NCI-H2107 (cell line): ENCODE data around the gene FBXL19.

Source experiments
- DNase-seq: peaks from one replicate; lab custom pipeline; 2025; lab: John Stamatoyannopoulos, UW

Gene FBXL19

DNA sequence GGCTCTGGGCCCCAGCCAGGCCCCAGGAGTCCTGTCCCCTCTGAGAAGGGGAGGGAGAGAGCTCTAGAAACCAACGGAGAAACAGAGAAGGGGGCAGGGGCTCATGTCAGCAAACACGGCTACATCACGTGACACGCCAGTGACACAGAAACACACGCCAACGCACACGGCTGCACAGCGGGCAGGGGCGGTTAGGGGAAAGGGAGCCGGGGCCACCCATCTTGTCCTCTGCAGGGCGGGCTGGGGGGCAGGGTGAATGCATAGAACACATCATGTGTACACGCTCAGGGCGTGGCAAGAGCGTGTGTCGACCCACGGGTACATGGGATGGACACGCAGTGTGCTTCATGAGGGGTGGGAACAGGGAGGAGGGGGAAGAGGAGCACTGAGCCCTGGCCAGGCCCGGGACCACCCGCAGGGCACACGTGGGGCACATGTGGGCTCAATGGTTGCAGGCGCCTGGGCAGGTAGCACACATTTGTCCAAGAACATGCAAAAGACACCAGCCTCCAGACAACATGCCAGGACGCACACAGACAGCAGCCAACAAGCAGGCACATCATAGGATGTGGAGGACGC lies 66.2 kb downstream of the FBXL19 start:
- DNase-seq: no peak

DNA sequence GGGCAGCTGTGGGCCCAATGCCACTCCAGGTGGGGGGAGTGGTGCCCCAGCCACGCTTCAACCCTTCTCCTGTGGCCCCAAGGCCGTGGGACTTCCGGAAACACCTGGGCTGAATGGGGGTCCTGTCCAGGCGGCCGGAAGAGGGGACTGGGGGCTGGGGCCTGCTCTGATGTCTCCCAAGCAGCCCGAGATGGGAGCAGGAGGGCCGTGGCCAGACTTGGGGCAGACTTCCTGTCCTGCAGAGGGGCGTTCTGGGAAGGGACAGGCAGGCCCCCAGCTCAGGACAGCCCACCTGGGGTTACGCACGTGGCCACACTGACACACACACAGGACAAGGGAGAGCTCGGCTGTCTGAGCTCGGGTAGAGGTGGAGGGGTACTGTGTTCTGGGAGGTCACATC lies 66.7 kb downstream of the FBXL19 start:
- no peak for DNase-seq

DNA sequence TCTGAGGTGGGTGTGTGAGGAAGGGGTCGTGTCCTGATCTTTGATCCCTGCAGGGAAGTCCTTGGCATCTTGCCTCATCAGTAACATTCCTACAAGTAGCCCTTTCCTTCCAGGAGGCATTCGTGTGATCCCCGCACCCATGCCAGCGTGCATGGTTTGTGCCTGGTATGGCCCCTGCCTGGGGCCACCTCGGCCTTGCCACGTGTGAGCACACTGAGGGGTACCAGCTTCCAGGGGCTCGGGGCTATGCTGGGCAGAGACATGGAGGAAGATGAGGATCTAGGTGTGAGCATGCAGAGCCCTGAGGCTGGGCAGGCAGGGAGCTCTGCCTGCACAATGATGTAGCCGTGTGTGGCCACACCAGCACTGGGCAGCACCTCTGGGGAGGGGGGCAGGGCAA lies 67.7 kb downstream of the FBXL19 start:
- no peak for DNase-seq

DNA sequence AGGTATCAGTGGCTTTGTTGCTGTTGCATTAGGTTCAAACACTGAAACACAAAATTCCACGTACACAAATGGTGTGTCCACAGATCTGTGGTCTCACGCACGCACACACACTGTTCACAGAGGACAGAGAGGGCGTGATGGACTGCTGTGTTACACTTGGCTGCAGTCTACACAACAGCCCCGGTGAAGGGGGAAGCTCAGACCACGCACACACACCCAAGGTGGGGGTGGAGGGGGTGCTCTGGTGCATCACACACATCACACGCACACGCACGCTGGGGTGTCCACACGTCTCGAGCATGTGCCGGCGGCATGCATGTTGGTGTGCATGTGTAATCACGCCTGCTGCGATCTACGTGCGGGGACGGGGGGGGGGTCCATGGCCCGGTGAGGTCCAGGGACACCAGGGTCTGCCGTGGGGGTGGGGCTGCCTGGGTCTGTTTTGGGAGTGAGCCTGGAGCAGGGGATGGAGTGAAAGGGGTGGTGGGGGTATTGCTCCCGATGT lies 69.0 kb downstream of the FBXL19 start:
- no peak for DNase-seq

DNA sequence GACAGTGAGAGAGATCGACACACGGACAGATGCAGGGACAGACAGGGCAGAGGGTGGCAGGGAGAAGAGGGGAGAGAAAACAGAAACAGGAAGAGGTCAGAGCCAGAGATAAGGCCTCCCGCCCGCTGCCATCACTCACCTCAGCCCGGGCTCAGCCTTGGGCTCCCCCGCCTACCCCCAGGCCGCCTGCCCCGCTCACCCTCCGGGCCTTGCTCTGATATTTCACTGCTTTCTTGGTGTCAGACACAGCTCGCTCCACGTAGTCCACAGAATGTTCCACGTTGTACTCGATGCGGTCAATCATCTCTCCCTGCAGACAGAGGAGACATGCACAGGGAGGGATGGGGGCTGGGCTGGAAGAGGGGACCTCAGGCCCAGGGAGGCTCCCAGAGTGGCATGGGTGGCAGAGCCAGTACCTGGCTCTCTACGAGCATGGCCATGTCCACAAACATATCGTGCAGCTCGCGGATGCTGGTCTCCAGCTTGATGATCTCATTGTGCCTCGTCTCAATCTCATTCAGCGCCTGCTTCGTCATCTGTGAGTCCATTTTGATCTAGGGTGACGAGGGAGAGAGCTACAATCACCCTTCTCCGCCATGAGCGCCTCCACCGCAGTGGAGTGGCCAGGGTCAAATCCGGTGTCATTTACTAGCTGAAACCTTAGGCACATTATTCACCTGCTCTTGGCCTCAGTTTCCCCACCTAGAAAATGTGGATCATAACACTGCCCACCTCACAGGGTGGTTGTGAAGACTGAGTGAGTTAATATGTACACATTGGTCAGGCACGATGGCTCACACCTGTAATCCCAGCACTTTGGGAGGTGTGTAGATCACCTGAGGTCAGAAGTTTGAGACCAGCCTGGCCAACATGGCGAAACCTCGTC lies 69.8 kb downstream of the FBXL19 start:
- no peak for DNase-seq

DNA sequence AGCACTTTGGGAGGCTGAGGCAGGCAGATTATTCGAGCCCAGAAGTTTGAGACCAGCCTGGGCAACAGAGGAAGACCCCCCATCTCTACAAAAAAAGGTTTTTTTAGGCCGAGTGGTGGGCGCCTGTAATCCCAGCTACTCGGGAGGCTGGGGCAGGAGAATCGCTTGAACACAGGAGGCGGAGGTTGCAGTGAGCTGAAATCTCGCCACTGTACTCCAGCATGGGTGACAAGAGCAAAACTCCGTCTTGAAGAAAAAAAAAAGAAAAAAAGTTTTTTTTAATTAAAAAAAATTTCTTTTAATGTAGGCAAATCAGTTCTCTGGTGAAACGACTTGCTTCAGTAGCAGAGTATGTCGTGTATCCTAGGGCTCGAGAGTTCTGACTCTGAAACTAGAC lies 72.6 kb downstream of the FBXL19 start:
- DNase-seq: no peak

DNA sequence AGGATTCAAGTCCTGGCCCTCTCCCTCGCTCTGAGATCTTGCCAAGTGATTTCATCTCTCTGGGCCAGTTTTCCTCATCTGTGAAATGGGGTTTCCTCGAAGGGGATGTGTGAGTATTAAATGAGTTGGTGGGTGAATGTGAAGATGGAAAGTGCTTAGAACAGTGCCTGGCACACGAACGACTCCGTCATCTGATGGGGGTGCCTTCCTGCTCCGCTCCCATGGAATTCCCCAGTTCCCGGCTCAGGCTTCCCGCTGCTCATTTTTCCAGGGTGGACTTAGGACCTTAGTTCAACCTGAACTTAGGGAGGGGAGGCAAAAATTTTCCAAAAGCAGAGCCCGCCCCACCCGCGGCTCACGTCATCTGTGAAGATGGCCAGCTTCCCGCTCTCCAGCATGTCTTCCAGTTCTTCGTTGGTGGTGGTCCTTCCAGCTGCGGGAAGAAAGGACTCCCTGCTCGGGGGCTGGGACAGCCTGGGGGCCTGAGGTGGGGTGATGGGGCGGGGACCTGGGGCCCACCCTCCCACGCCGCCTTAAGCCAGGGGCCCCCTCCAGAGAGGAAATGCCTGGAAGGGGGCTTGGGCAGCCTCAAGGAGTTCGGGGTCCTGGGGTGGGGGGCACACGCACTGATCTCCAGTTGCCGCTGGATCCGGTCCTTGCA lies 73.1 kb downstream of the FBXL19 start:
- no peak for DNase-seq

DNA sequence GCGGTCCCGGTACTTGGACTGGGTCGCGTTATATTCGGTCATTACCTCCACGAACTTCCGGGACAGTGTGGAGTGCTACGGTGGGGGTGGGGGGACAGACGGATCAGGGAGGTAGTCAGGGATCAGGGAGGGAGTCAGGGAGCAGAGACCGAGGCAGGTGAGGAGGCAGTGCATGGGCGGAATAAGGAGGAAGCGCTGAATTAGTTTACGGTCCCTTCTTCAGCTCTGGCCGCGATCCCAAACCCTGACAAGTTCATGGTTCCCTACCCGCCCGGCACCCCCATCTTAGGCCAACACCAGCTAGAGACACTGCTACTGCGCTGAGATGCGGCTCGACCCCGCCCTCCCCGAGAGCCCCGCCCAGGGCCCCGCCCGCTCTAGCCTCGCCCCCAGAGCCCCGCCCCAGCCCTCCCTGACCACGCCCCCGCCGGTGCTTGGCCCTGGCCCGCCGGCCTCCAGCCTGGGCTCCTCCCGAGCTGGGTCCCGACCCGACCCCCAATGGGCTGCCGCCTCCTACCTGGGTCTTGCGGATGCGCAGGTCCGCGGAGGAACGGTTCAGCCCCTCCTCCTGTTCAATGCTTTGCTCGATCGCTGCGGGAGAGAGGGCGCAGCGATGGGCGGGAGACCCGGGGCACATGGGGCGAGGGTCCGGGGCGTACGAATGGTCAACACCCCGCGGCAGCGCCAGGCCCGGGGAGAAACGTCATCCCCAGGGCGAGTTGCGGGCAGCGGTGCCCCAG lies 73.8 kb downstream of the FBXL19 start:
- no peak for DNase-seq

DNA sequence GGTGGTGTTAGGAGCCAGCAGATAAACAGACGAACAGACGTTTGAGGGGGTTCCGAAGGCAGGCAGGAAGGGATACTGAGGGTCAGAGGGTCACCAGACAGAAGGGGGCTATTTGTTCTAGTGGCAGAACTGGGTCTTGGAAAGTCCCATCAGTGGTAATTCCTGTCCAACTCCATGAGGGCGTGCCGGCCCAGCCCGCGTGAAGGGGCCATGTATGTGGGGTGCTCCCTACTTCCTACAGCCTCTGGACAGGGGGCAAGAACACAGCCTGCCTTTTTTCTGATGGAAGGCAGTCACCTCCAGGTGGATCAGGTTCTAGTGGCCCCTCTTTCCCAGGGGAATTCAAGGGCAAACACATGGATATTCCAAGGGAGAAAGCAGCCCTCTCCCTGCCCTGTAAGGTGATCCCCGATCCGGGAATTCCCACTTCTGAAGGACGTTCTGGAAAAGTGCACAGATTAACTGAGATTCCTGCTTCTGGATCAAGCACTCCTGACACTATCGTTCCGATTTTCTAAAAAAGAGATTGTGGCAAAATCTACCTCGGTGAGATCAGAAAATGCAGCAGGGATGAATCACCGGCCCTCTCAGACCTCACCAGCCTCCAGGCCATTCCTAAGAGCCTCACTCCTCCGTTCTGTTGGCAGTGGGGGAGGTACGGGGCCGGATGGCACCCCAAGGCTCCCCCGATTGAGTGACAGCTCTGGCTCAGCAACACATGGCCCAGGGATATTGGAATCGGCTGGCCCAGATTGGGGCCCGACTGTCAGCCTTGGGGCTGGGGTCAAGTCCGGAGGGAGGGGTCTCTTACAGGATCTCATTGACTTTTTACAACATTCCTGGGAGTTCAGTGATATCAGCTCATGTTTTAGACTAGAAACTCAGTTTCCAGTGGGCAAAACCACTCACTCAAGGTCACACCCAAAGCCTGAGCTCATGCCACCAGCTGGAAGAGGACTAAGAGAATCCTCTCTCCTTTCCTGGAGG lies 74.6 kb downstream of the FBXL19 start:
- no peak for DNase-seq
